Measurements from ENCODE around the gene ERAL1. TPM values are rescaled to one million over a fixed set of nuclear protein-coding genes. Genes with fewer than 3 reads are reported as not detected.
"Not testable (repeated sequence)": the region's sequence is repeated elsewhere in the genome, so short reads cannot be mapped to it uniquely, and the experiment has no call there.

Gene ERAL1
- total RNA-seq, 1 donor from 2014 or later: 31.8 TPM

GRCh38 chr17:28875848-28876550 is 21.2 kb downstream of the ERAL1 start:
- H3K4me1 Mint-ChIP-seq (ENCODE audit: low read depth): no peaks in the 10 kb centered on the region
- H3K9me3 Mint-ChIP-seq (ENCODE audit: low read depth): no peaks in the 10 kb centered on the region
- H3K27me3 Mint-ChIP-seq (ENCODE audit: low read depth): no peaks in the 10 kb centered on the region
- no peak for DNase-seq (ENCODE audit: low spot score)
- H3K27ac Mint-ChIP-seq (ENCODE audit: unreplicated experiment): no peak overlapping the region
- no peak for TF ChIP-seq CTCF (IDR thresholded peaks at IDR 0.05)
- H3K4me3 Mint-ChIP-seq (ENCODE audit: unreplicated experiment): no peak overlapping the region
- peaks cover 15% of the 10 kb centered on the region for H3K36me3 Mint-ChIP-seq (ENCODE audit: low read depth)

- not testable (repeated sequence) for H3K27ac Mint-ChIP-seq (ENCODE audit: unreplicated experiment); DNase-seq (ENCODE audit: low spot score); H3K27me3 Mint-ChIP-seq (ENCODE audit: low read depth); H3K9me3 Mint-ChIP-seq (ENCODE audit: low read depth); H3K4me1 Mint-ChIP-seq (ENCODE audit: low read depth); H3K4me3 Mint-ChIP-seq (ENCODE audit: unreplicated experiment)
- H3K36me3 Mint-ChIP-seq (ENCODE audit: low read depth): peaks cover 22% of the 10 kb centered on the region
Measured at GRCh38 chr17:28877150-28877711, 22.4 kb downstream of the ERAL1 start.

- Mint-ChIP-seq H3K4me1 (ENCODE audit: low read depth) (no peaks in the 10 kb centered on the region), H3K9me3 (ENCODE audit: low read depth) (no peaks in the 10 kb centered on the region), H3K4me3 (ENCODE audit: unreplicated experiment) (no peak overlapping the region), H3K27ac (ENCODE audit: unreplicated experiment) (no peak overlapping the region), H3K27me3 (ENCODE audit: low read depth) (no peaks in the 10 kb centered on the region), H3K36me3 (ENCODE audit: low read depth) (peaks cover 25% of the 10 kb centered on the region)
- no peak for DNase-seq (ENCODE audit: low spot score)
- TF ChIP-seq CTCF (IDR thresholded peaks at IDR 0.05): no peak
Measured at GRCh38 chr17:28878158-28878910, 23.5 kb downstream of the ERAL1 start.

- Mint-ChIP-seq H3K4me1 (ENCODE audit: low read depth) (no peaks in the 10 kb centered on the region), H3K4me3 (ENCODE audit: unreplicated experiment) (no peak overlapping the region), H3K27ac (ENCODE audit: unreplicated experiment) (no peak overlapping the region), H3K9me3 (ENCODE audit: low read depth) (no peaks in the 10 kb centered on the region), H3K36me3 (ENCODE audit: low read depth) (peaks cover 25% of the 10 kb centered on the region), H3K27me3 (ENCODE audit: low read depth) (no peaks in the 10 kb centered on the region)
- no peak for DNase-seq (ENCODE audit: low spot score)
- TF ChIP-seq CTCF (IDR thresholded peaks at IDR 0.05): peak; percentile 69
Measured at GRCh38 chr17:28878981-28879380, 24.2 kb downstream of the ERAL1 start.

GRCh38 chr17:28879886-28880571 is 25.2 kb downstream of the ERAL1 start:
- H3K36me3 Mint-ChIP-seq (ENCODE audit: low read depth): peaks cover 26% of the 10 kb centered on the region
- no peak for DNase-seq (ENCODE audit: low spot score)
- H3K4me3 Mint-ChIP-seq (ENCODE audit: unreplicated experiment): no peak overlapping the region
- no peaks in the 10 kb centered on the region for H3K4me1 Mint-ChIP-seq (ENCODE audit: low read depth)
- TF ChIP-seq CTCF (IDR thresholded peaks at IDR 0.05): no peak
- H3K27ac Mint-ChIP-seq (ENCODE audit: unreplicated experiment): no peak overlapping the region
- H3K27me3 Mint-ChIP-seq (ENCODE audit: low read depth): no peaks in the 10 kb centered on the region
- H3K9me3 Mint-ChIP-seq (ENCODE audit: low read depth): no peaks in the 10 kb centered on the region

All from chondrocyte (in vitro differentiated cells).